ENCODE data around the gene RASSF1.
A peak's percentile ranks its signal among the peaks of the same experiment; 100 is the strongest.
"Not testable (repeated sequence)": the region's sequence is repeated elsewhere in the genome, so short reads cannot be mapped to it uniquely, and the experiment has no call there.

Gene RASSF1

GRCh38 chr3:50288387-50289007, 52.1 kb downstream of the RASSF1 start:
- no peak for TF ChIP-seq CTCF (IDR thresholded peaks at IDR 0.05; ENCODE audit: unreplicated experiment in 3 of 3)
- Mint-ChIP-seq H3K27ac (no peak overlapping the region), H3K4me1 (peaks cover 14% of the 10 kb centered on the region), H3K36me3 (ENCODE audit: low read depth) (no peaks in the 10 kb centered on the region), H3K9me3 (no peaks in the 10 kb centered on the region), H3K4me3 (peak overlapping the region in 2 of 3 experiments; percentile 13 to 78), H3K27me3 (ENCODE audit: low read depth) (peaks cover 3% of the 10 kb centered on the region)

GRCh38 chr3:50287262-50287661, 53.4 kb downstream of the RASSF1 start:
- H3K9me3 Mint-ChIP-seq, result no peaks in the 10 kb centered on the region
- no peak overlapping the region for H3K27ac Mint-ChIP-seq
- H3K36me3 Mint-ChIP-seq (ENCODE audit: low read depth), result no peaks in the 10 kb centered on the region
- no peaks in the 10 kb centered on the region for H3K27me3 Mint-ChIP-seq (ENCODE audit: low read depth)
- no peak for TF ChIP-seq CTCF (IDR thresholded peaks at IDR 0.05; ENCODE audit: unreplicated experiment in 3 of 3)
- peaks cover 7% of the 10 kb centered on the region for H3K4me1 Mint-ChIP-seq
- peak overlapping the region in 1 of 3 experiments; percentile 46 for H3K4me3 Mint-ChIP-seq

- TF ChIP-seq CTCF (IDR thresholded peaks at IDR 0.05; ENCODE audit: unreplicated experiment in 3 of 3), result no peak
- Mint-ChIP-seq H3K9me3 (no peaks in the 10 kb centered on the region), H3K27ac (no peak overlapping the region), H3K4me3 (no peak overlapping the region), H3K36me3 (ENCODE audit: low read depth) (no peaks in the 10 kb centered on the region), H3K27me3 (ENCODE audit: low read depth) (no peaks in the 10 kb centered on the region), H3K4me1 (peaks cover 6% of the 10 kb centered on the region)
These were observed 54.1 kb downstream of the RASSF1 start for GRCh38 chr3:50286322-50287227.

GRCh38 chr3:50284121-50284520, 56.5 kb downstream of the RASSF1 start:
- not testable (repeated sequence) for H3K4me1 Mint-ChIP-seq; H3K4me3 Mint-ChIP-seq; H3K27ac Mint-ChIP-seq; H3K27me3 Mint-ChIP-seq (ENCODE audit: low read depth); H3K36me3 Mint-ChIP-seq (ENCODE audit: low read depth); H3K9me3 Mint-ChIP-seq
